Stromal cell of bone marrow (primary cell): ENCODE results near the gene MAPK6.
A peak's percentile ranks its signal among the peaks of the same experiment; 100 is the strongest.
"Not testable (repeated sequence)": the region's sequence is repeated elsewhere in the genome, so short reads cannot be mapped to it uniquely, and the experiment has no call there.

Source experiments
- DNase-seq: peaks from one replicate; pipeline ENCODE4 v3.0.0-alpha.2; 2012; ENCODE audit warnings: low read depth

Gene MAPK6

DNA sequence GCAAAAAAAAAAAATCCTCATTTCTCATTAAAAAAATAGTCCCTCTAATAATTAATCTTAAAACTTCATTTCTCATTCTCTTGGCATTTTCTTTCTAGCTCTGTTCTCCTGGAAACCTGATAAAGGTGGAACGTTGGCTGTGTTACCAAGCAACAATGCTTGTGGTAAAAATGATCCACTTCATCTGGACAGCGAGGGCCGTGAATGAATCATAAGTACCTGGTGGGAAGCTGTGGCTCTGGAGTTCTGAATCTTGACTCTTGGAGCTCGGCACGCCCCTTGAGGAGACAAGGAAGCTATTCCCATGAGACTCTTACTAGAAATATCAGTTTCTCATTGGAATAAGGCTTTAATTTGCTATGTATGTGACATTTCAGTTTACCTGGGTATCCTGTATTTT is 61.0 kb downstream of the MAPK6 start:
- DNase-seq, result no peak

DNA sequence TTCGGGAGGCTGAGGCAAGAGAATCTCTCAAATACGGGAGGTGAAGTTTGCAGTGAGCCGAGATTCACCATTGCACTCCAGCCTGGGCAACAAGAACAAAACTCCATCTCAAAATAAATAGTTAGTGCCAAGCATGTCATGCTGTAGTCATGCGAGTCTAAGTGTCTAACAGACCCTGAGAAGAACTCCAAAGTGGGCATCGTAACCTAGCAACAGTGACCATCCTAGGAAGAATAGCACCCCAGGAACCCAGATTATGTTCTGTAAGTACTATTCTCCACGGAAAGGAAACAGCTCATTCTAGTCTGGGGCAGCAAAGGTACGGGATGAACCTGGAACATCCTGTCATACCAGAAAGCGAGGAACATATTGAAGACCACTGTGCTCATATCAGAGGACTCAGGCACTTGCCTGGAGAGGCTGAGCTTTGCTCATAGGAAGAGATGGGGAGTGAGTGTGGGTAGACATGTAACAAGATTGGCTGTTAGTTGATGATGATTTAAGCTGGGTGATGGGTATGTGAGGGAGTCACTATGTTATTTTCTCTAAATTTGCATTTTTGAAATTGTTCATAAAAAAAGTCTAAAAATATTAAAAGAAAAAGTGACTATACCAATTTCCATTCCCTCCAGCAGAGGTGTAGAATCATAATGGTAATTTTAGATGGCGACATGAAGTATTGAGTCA is 61.8 kb downstream of the MAPK6 start:
- no peak for DNase-seq

DNA sequence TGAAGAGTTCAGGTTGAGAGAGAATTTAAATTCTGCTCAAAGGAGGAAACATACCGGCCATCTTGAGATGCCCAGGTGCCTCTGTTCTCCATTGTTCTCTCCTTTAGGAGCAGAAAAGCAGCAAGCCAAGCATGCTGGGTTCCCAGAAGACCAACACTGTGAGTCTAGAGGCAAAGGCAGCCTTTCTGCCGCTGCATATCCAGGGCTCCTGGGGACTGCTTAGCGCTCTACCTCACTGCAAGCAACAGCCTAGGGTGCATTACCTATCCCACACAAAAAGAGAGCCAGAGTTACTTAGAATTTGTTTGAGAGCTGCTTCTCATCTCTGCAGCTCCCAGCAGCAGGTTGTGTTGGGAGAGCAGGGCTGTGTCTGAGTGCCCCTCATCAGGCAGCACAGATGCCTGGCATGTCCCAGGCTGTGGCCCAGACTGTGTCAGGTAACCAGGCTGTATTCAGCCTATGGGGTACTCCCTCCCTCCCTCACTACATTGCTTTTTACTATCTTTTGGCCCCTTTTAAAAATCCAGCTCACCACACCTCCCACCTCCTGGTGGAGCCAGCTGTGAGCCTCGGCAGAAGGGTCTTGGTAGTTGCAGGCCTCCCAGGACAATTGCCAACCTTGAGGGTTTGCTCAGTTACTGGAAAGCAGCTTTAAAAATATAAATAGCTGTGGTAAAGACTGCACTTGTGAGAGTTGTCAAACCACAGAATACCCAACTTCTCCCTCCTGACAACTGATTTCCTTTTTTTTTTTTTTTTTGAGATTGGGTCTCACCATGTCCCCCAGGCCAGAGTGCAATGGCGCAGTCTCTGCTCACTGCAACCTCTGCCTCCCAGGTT is 63.4 kb downstream of the MAPK6 start:
- DNase-seq, result no peak

DNA sequence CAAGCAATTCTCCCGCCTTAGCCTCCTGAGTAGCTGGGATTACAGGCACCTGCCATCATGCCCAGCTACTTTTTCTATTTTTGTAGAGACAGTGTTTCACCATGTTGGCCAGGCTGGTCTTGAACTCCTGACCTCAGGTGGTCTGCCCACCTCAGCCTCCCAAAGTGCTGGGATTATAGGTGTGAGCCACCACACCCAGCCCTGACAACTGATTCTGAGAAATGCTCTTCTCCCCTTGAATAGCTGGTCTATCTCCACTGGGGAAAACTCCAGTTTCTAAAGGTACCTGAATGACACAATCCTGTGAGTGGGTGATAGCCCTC is 64.0 kb downstream of the MAPK6 start:
- DNase-seq, result not testable (repeated sequence)

DNA sequence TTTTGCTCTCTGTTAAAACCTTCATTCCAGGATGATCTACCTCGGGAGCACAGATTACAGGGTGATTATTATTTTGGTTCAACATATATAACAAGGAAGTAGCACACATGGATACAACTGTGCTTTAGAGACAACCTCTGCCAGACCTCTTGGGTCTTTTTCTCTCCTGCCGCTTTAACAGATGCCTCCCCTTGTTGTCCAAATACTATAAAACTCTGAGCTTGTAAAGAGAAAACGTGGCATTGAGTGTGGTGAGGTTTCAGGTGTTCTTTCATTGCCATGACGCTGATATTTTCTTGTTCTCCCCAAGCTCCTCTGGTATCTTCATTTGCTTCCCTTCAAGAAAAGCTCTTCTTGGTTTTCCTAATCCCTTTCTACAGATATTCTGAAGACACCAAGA is 64.6 kb downstream of the MAPK6 start:
- no peak for DNase-seq

DNA sequence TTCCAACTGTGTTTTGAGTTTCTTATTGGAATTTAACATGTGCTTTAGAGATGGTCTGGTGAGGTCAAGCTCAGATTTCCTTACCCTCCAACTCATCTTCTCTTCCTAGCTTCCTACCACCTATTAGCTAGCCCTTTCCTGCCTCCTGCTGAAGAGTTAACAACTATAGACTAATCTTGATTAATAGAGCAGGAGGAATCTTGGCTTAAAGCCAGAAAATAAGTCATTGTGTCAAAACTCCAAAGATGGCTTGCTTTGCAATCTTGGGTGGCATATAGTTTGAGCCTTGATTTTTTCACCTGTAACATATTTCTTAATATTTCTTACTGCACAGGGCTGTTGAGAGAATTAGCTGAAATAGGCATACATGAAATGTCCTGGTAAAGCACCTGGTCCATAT is 66.3 kb downstream of the MAPK6 start:
- no peak for DNase-seq

DNA sequence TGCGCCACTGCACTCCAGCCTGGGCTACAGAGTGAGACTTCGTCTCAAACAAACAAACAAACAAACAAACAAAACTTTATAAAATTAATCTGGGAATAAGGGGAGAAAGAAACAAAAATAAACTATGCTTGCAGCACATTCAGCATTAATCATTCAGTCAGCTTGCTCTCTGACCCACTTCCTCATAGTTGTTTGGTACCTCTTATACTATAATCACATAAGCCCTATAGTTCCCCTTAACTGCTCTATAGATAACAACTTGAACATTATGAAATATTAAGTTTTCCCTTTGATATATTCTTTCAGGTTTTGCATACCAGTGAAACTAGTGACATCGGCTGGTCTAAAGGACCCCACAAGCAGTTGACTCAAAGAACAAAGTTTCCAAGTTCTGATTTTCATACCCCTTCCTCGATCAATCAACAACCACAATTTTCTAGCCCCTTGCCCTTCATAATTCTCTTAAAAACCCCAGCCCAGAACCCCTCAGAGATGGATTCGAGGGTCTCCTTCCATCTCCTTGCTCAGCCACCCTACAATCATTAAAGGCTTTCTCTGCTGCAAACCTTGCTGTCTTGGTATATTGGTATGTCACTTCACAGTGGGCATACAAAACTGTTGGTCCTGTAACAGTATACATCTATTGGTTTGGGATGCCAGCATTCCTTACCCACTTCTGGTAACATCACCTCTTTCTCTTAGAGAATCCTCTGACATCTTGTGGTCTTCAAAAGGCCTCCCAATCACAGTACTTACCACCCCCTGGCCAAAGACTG is 67.2 kb downstream of the MAPK6 start:
- no peak for DNase-seq

DNA sequence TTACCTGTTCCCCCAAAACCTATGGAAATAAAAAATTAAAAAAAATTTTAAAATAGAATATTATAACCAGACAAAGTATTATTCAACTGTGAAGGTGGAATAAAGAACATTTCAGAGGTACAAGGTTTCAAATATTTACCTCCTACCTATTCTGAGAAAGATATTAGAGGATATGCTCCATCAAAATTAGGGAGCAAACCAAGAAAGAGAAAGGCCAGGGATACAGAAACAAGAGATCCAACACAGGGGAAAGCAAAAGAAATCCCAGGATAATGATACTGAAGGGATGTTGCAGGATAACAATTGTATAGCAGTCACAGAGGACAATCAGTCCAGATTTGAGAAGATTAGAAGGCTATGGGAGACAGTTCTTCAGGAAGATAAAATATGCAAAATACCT is 71.2 kb downstream of the MAPK6 start:
- DNase-seq, result no peak

DNA sequence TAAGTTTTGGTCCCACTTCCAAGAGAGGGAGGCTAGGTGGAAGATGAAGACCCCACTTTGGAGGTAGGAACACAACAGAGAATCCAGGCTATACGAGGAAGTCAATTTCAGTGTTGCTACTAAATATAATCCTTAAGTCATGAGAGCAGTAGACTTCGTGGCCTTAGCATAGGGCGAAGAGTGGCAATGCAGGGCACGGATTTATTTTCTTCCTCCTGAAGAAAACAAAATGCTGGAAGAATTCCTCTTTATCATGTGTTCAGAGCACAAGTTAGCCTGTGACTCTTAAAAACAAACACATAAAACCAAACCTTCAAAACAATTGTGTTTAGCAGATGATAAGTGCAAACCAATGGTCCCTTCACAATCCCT is 74.1 kb downstream of the MAPK6 start:
- DNase-seq, result no peak

DNA sequence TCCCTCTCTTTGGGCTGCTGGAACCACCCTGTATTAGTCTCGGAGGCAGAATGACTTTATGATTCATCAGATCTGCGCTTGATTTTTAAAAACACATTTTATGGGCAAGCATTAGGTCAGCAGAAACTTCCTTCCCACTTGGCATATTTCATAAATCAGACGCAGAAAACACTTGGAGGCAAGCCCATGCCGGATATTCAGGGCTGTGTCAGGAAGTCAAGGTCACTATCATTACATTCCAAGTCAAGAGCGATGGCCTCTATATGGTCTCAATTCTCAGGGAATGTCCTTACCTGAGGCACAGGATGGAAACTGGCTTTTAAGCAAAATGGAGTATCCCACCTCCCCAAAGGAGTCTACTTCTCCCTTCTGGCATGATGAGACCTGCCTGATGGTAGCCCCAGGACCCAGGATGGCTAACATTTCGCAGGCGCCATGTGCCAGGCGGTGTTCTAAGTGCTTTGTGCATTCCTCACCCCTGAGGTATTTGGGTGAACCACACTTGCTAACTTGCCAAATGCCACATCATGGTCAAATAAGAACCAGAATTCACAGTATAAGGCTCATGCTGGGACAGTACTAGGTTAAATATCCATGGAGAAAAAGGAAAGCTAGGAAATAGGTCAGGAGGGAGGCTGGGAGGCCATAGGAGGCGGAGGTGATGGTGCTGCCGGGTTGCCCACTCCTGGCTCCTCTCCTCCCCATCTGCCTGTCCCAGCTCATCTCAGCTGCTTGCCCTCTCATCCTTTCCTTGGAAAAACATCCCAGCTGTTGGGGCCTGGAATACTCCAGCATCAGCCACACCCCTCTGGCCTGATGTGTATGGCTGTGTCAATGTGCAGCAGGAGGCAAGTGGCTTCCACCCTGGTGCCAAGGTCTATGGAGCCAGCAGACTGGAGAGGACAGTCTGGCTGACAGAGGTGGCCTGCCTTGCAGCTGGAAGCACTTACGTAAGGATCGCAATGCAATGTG is 74.8 kb downstream of the MAPK6 start:
- peak; percentile 89 for DNase-seq

DNA sequence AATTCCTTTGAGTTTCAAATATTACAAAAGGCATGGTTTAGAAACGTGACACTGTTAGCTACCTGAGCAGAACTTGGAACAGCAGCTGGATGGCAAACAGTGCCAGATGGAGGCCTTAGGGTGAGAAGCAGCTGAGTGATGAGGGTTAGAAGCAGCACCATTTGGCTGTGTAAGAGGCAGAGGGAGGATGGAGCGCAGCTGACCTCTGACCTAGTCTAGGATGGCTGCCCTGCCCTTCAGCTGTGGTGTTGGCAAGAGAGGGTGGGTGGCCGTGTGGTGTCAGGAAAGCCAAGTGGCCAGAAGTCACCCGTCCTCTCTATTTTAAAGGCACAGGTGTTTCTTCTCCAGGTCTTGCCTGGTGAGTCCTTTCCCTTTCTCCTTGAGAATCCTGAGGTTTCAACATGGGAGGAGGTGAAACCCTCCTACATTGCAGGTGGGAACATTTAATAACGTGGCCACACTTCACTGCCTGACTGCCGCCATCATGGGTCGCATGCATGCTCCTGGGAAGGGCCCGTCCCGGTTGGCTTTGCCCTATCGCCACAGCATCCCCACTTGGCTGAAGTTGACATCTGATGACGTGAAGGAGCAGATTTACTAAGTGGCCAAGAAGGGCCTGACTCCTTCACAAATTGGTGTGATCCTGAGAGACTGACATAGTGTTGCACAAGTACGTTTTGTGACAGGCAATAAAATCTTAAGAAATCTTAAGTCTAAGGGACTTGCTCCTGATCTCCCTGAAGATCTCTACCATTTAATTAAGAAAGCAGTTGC is 76.0 kb downstream of the MAPK6 start:
- no peak for DNase-seq

DNA sequence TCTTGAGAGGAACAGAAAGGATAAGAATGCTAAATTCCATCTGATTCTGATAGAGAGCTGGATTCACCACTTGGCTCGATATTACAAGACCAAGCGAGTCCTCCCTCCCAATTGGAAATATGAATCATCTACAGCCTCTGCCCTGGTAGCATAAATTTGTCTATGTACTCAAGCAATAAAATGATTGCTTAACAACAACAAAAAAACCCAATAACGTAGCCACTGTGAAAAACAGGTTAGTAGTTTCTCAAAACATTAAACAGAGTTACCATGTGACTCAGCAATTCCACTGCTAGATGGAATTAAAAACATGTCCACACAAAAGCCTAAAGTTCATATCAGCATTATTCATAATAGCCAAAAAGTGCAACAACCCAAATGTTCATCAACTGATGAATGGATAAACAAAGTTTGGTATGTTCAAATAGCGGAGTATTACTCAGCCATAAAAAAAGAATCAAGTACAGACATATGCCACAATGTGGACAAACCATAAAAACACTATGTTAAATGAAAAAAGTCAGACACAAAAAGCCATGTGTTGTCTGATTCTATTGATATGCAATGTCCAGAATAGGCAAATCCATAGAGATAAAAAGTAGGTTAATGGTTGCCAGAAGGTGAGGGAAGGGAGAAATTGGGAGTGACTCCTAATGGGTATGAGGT is 76.7 kb downstream of the MAPK6 start:
- peak; percentile 94 for DNase-seq

DNA sequence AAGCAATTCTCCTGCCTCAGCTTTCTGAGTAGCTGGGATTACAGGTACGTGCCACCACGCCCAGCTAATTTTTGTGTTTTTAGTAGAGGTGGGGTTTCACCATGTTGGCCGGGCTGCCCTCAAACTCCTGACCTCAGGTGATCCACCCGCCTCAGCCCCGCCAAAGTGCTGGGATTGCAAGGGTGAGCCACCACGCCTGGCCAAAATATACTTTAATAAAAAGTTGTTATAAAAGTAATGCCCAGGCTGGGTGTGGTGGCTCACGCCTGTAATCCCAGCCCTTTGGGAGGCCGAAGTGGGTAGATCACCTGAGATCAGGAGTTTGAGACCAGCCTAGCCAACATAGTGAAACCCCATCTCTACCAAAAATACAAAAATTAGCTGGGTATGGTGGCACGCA is 77.5 kb downstream of the MAPK6 start:
- not testable (repeated sequence) for DNase-seq

DNA sequence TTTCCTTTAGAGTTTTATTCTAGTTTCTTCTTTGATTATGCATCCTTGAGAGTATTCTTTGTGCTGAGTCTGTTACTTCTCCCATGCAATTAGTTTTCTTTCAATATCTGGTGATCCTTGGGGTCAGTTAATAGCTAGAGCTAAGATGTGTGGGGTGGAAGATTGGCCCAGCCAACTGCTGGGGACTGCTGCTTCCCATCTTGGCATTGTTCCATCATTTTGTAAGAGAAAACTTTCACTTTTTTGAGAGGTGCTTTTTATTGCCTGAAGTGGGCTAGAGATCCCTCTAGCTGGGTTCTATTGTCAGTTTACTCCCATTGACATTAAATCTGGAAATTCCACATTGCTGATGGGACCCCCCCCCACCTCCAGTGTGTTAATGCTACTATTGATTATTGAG is 78.2 kb downstream of the MAPK6 start:
- DNase-seq, result no peak

DNA sequence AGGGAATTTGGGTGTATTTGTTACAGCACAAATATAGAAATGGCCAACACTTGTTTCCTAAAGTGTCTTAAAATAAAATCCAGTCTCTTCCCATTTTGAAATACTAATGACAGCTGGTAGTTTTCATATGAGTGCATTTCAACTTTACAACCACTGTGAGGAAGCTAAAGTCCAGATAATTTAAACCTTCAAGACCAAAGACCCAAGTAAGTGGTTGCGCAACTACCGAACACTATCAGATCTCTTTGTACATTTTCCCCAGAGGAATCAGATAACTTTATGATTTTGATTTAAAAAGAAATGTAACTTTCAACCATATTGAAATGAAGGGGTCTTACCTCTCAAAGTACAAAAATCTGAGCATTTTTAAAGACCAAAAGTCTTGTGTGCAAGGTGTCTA is 79.3 kb downstream of the MAPK6 start:
- DNase-seq, result no peak

DNA sequence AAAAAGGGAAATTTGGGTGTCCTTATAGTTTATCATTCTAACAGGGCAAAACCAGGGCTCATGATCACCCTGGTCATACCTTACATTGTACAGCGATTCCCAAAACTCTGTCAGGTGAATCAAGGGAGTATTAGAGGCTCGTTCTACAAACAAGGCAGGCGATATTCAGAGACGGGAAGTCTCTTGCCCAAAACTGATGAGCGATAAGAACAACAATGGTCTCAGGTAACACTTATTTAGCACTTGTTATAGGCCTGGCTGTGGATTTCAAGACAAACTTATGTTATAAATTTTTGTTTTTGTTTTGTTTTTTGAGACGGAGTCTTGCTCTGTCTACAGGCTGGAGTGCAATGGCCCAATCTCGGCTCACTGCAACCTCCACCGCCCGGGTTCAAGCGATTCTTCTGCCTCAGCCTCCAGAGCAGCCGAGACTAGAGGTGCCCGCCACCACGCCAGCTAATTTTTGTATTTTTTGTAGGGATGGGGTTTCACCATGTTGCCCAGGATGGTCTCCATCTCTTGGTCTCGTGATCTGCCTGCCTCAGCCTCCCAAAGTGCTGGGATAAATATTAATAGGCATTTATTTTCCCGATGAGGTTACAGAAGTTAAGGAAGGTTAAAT is 80.7 kb downstream of the MAPK6 start:
- DNase-seq, result no peak

DNA sequence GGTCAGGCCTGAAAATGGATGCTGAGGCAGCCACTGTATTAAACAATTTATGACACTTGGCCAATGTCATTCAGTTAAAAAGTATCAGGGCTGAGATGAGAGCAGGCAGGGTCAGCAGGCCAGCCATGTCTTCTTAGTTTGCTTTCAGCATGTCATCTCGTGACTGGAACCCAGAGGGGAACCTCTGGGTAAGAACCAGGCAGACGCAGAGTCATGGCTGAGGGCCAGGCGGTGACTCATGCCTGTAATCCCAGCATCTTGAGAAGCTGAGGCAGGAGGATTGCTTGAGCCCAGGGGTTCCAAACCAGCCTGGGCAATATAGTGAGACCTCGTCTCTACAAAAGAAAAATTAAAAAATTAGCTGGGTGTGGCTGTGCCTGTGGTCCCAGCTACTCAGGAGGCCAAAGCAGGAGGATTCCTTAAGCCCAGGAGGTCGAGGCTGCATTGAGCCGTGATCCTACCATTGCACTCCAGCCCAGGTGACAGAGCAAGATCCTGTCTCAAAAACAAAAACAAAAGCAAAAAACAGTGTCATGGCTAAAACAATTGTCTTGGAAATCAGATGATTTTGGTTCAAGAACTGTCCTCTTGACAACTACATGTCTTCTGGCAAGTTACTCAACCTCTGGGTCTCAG is 81.9 kb downstream of the MAPK6 start:
- DNase-seq, result peak; percentile 91

DNA sequence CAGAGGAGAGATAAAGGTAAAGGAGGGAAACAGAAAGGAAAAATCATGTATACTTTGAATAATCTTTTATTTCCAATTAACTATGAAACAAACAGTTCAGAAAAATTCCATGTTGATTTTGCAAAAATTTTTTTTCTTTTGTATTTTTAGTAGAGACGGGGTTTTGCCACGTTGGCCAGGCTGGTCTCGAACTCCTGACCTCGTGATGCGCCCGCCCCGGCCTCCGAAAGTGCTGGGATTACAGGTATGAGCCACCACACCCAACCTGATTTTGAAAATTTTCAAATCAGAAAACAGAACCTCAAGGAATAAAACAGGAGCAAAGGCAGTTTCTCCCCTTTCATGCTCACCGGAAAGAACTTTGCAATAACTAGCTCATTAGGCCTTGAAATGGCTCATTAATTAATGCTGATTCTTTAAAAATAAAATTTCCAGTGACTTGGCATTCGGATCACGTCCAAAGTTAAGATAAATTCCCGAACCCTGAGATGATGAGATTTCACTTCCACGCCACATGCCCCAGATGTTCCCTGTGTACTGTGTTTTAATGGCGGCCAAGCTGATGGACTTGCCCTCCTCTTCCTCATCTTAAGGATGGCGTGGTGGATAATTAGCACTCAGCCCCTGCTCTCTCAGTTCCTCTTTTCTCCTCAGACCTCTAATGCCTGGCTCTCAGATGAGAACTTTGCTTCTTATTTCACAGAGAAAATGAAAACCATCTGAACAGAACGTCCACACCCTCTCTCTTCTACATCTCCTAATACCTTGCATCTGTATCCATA is 82.7 kb downstream of the MAPK6 start:
- no peak for DNase-seq

DNA sequence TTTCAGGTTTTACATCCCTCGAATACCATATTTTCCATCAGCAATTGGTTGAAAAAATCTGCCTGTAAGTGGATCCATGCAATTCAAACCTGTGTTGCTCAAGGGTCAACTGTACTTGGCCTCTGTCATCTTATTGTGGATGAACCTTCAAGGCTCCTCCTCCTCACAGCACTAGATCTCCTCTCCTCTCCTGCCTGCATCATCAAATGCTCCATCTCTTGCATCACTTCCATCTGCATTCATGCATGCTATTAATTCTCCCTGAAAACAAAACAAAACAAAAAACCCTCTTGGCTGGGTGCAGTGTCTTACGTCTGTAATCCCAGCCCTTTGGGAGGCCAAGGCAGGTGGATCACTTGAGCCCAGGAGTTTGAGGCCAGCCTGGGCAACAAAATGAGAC is 83.4 kb downstream of the MAPK6 start:
- DNase-seq, result peak; percentile 72
